Measurements from ENCODE around the gene BRAT1.

BRAT1 gene

GRCh38 chr7:2570021-2570420 is 14.7 kb upstream of the BRAT1 start:
- H3K36me3 ChIP-seq (ENCODE audit: insufficient read depth), result no peaks in the 10 kb centered on the region; the same call in 1 of the 2 replicates
- no peak overlapping the region for H2AFZ ChIP-seq (ENCODE audit: low read depth)
- no peak overlapping the region for H3K27ac ChIP-seq
- no peak overlapping the region for H3K4me2 ChIP-seq
- H3K4me3 ChIP-seq (IDR thresholded peaks at IDR 0.05; ENCODE audit: insufficient read depth, low read depth, low read length), result no peak overlapping the region
- no peaks in the 10 kb centered on the region for H4K20me1 ChIP-seq (ENCODE audit: insufficient read depth)
- TF ChIP-seq CTCF (conservative IDR thresholded peaks at IDR 0.05; ENCODE audit: low read depth, low read length), result no peak
- H3K9ac ChIP-seq, result no peak overlapping the region
- H3K79me2 ChIP-seq (ENCODE audit: insufficient read depth, low read depth), result no peaks in the 10 kb centered on the region
- H3K27me3 ChIP-seq (ENCODE audit: insufficient read depth, low read depth), result no peaks in the 10 kb centered on the region
- peaks cover 33% of the 10 kb centered on the region for H3K4me1 ChIP-seq (ENCODE audit: low read depth, poor library complexity, severe bottlenecking)

- Histone ChIP-seq H3K4me3 (IDR thresholded peaks at IDR 0.05; ENCODE audit: insufficient read depth, low read depth, low read length) (no peak overlapping the region), H3K79me2 (ENCODE audit: insufficient read depth, low read depth) (no peaks in the 10 kb centered on the region), H3K27me3 (ENCODE audit: insufficient read depth, low read depth) (no peaks in the 10 kb centered on the region), H3K4me2 (no peak overlapping the region), H3K4me1 (ENCODE audit: low read depth, poor library complexity, severe bottlenecking) (peaks cover 33% of the 10 kb centered on the region), H4K20me1 (ENCODE audit: insufficient read depth) (no peaks in the 10 kb centered on the region), H3K9ac (no peak overlapping the region), H3K27ac (no peak overlapping the region), H2AFZ (ENCODE audit: low read depth) (no peak overlapping the region), H3K36me3 (ENCODE audit: insufficient read depth) (no peaks in the 10 kb centered on the region; the same call in 1 of the 2 replicates)
- no peak for TF ChIP-seq CTCF (conservative IDR thresholded peaks at IDR 0.05; ENCODE audit: low read depth, low read length)
These were observed 14.1 kb upstream of the BRAT1 start for GRCh38 chr7:2569421-2569820.

GRCh38 chr7:2568521-2569223 is 13.3 kb upstream of the BRAT1 start:
- no peak for TF ChIP-seq CTCF (conservative IDR thresholded peaks at IDR 0.05; ENCODE audit: low read depth, low read length)
- Histone ChIP-seq H3K4me2 (no peak overlapping the region), H3K36me3 (ENCODE audit: insufficient read depth) (no peaks in the 10 kb centered on the region), H2AFZ (ENCODE audit: low read depth) (no peak overlapping the region), H3K4me3 (IDR thresholded peaks at IDR 0.05; ENCODE audit: insufficient read depth, low read depth, low read length) (no peak overlapping the region), H3K27ac (no peak overlapping the region), H3K27me3 (ENCODE audit: insufficient read depth, low read depth) (no peaks in the 10 kb centered on the region), H3K79me2 (ENCODE audit: insufficient read depth, low read depth) (no peaks in the 10 kb centered on the region), H3K4me1 (ENCODE audit: low read depth, poor library complexity, severe bottlenecking) (peaks cover 33% of the 10 kb centered on the region), H4K20me1 (ENCODE audit: insufficient read depth) (no peaks in the 10 kb centered on the region), H3K9ac (no peak overlapping the region)

- Histone ChIP-seq H3K27ac (no peak overlapping the region; the same call in 1 of the 2 replicates), H3K4me3 (IDR thresholded peaks at IDR 0.05; ENCODE audit: insufficient read depth, low read depth, low read length) (no peak overlapping the region), H4K20me1 (ENCODE audit: insufficient read depth) (no peaks in the 10 kb centered on the region), H2AFZ (ENCODE audit: low read depth) (peak overlapping the region; percentile 18; the same call in 1 of the 2 replicates), H3K79me2 (ENCODE audit: insufficient read depth, low read depth) (peaks cover 3% of the 10 kb centered on the region; the same call in 1 of the 2 replicates), H3K27me3 (ENCODE audit: insufficient read depth, low read depth) (no peaks in the 10 kb centered on the region), H3K9ac (no peak overlapping the region; the same call in 1 of the 2 replicates), H3K4me1 (ENCODE audit: low read depth, poor library complexity, severe bottlenecking) (peaks cover 34% of the 10 kb centered on the region), H3K36me3 (ENCODE audit: insufficient read depth) (no peaks in the 10 kb centered on the region), H3K4me2 (peak overlapping the region; percentile 74)
- peak; percentile 2; the same call in 1 of the 2 replicates for TF ChIP-seq CTCF (conservative IDR thresholded peaks at IDR 0.05; ENCODE audit: low read depth, low read length)
These were observed 12.5 kb upstream of the BRAT1 start for GRCh38 chr7:2567679-2568278.
